CD14-positive monocyte (primary cell): ENCODE data around the gene NR1D1. TPM values are rescaled to one million over a fixed set of nuclear protein-coding genes. Genes with fewer than 3 reads are reported as not detected.

Source experiments
- DNase-seq, 3 donors: peaks; one replicate each; pipeline ENCODE4 v3.0.0-alpha.2; 2011 to 2022
- H2AFZ ChIP-seq: 2 replicates; pipeline ENCODE4 v1.6.0; 2012; ENCODE audit warnings: mild to moderate bottlenecking, low read depth, low read length, inconsistent platforms; ENCODE audit not compliant: insufficient read depth, poor library complexity, severe bottlenecking
- H3K27ac ChIP-seq, 2 donors: 1 replicate in 1 of 2; 2 replicates in 1 of 2; pipeline ENCODE4 v1.5.1; 2012 to 2013; ENCODE audit warnings: low read length in 2 of 2, control low read depth in 1 of 2, inconsistent platforms in 1 of 2, low read depth in 1 of 2, mild to moderate bottlenecking in 1 of 2
- H3K27me3 ChIP-seq, 2 donors: one replicate each; pipeline versions ENCODE4 v1.6.0 to v1.6.1; 2011 to 2013; ENCODE audit warnings: low read length in 2 of 2; ENCODE audit not compliant: control insufficient read depth in 2 of 2, insufficient read depth in 2 of 2
- H3K36me3 ChIP-seq, 2 donors: replicated peaks in 1 of 2; 1 replicate in 1 of 2; 2 replicates in 1 of 2; pipeline versions ENCODE4 v1.5.1 to v1.6.1; 2012 to 2013; ENCODE audit warnings: low read length in 2 of 2, control low read depth in 1 of 2, inconsistent platforms in 1 of 2, mild to moderate bottlenecking in 1 of 2; ENCODE audit not compliant: insufficient read depth in 2 of 2, control insufficient read depth in 1 of 2
- H3K4me1 ChIP-seq, 2 donors: 1 replicate in 1 of 2; 2 replicates in 1 of 2; pipeline versions ENCODE4 v1.5.1 to v1.6.1; 2012 to 2013; ENCODE audit warnings: low read length in 2 of 2, control low read depth in 1 of 2, inconsistent platforms in 1 of 2, mild to moderate bottlenecking in 1 of 2, moderate library complexity in 1 of 2; ENCODE audit not compliant: insufficient read depth in 2 of 2, control insufficient read depth in 1 of 2
- H3K4me2 ChIP-seq: replicated peaks from 2 replicates; pipeline ENCODE3; 2012; ENCODE audit warnings: low read length, moderate library complexity, mild to moderate bottlenecking; ENCODE audit not compliant: poor library complexity, severe bottlenecking; ENCODE audit errors: extremely low read depth
- H3K4me3 ChIP-seq, 3 experiments: fragments of 200-600 bp in 1 of 3; sonication (generic) in 1 of 3; replicated peaks in 1 of 3; 1 replicate in 2 of 3; 2 replicates in 1 of 3; pipeline ENCODE4 v1.5.1; 2011 to 2013; ENCODE audit warnings: low read length in 3 of 3, mild to moderate bottlenecking in 3 of 3, control low read depth in 2 of 3, low read depth in 2 of 3, inconsistent platforms in 1 of 3, moderate library complexity in 1 of 3
- H3K79me2 ChIP-seq: 2 replicates; pipeline ENCODE4 v1.6.0; 2012; ENCODE audit warnings: mild to moderate bottlenecking, control low read depth, inconsistent platforms, low read length, moderate library complexity; ENCODE audit not compliant: insufficient read depth
- H3K9ac ChIP-seq: 2 replicates; pipeline ENCODE4 v1.6.0; 2017; ENCODE audit warnings: low read length, mild to moderate bottlenecking; ENCODE audit not compliant: insufficient read depth, poor library complexity, severe bottlenecking
- H3K9me3 ChIP-seq, 2 donors: replicated peaks in 1 of 2; 1 replicate in 1 of 2; 2 replicates in 1 of 2; pipeline versions ENCODE4 v1.5.1 to v1.6.1; 2012 to 2013; ENCODE audit warnings: low read length in 2 of 2, control low read depth in 1 of 2; ENCODE audit not compliant: control insufficient read depth in 1 of 2, insufficient read depth in 1 of 2
- H4K20me1 ChIP-seq: 2 replicates; pipeline ENCODE4 v1.6.0; 2012; ENCODE audit warnings: mild to moderate bottlenecking, low read length, control low read depth, moderate library complexity; ENCODE audit not compliant: insufficient read depth
- H3K27ac Mint-ChIP-seq, 7 donors: one replicate each; pipeline ENCODE4 v1.8.0; 2020; ENCODE audit warnings: mild to moderate bottlenecking in 7 of 7, mixed read lengths in 7 of 7, moderate library complexity in 6 of 7, inconsistent platforms in 2 of 7
- H3K27me3 Mint-ChIP-seq, 3 donors: one replicate each; pipeline ENCODE4 v1.8.0; 2021 to 2022; ENCODE audit warnings: low read depth in 3 of 3, mild to moderate bottlenecking in 3 of 3, mixed read lengths in 3 of 3, moderate library complexity in 3 of 3, inconsistent platforms in 1 of 3
- H3K36me3 Mint-ChIP-seq, 2 donors: one replicate each; pipeline ENCODE4 v1.8.0; 2020; ENCODE audit warnings: mixed read lengths in 2 of 2, inconsistent platforms in 1 of 2, mild to moderate bottlenecking in 1 of 2
- H3K4me1 Mint-ChIP-seq: one replicate; pipeline ENCODE4 v1.8.0; 2020; ENCODE audit warnings: mild to moderate bottlenecking, mixed read lengths
- H3K4me3 Mint-ChIP-seq, 2 donors: one replicate each; pipeline ENCODE4 v1.8.0; 2020; ENCODE audit warnings: mild to moderate bottlenecking in 2 of 2, mixed read lengths in 2 of 2, moderate library complexity in 1 of 2
- H3K9me3 Mint-ChIP-seq, 7 donors: one replicate each; pipeline ENCODE4 v1.8.0; 2020 to 2022; ENCODE audit warnings: mixed read lengths in 7 of 7, mild to moderate bottlenecking in 6 of 7, moderate library complexity in 6 of 7, inconsistent platforms in 2 of 7
- CTCF ChIP-seq: fragments of 200-600 bp; IDR thresholded peaks from one replicate; pipeline ENCODE4 v1.8.0; 2022; ENCODE audit warnings: antibody characterized with exemption, mild to moderate bottlenecking
- WGBS: methylation state at CpG from one replicate; pipeline ENCODE4 v1.1.5; 2013; ENCODE audit warnings: missing lambda C conversion rate; ENCODE audit not compliant: insufficient coverage; 5-methylcytosine and 5-hydroxymethylcytosine counted together
- intact Hi-C, 2 donors: fragments of 100-400 bp; cut with micrococcal nuclease; formaldehyde crosslinking; loops; one replicate each; pipeline versions ENCODE4 v1.15.0 to v1.15.1; 2023
- polyA plus RNA-seq, 3 donors: library from polyadenylated mRNA; depleted of rRNA in 1 of 3; unstranded in 2 of 3; stranded (reverse) in 1 of 3; fragments of 300-500 nt in 2 of 3; fragments of >200 nt in 1 of 3; fragmentation: Illumina TruSeq in 2 of 3; gene quantifications; 1 replicate in 2 of 3; 2 replicates in 1 of 3; pipeline ENCODE4 v1.2.3, GENCODE V29; 2012 to 2021

NR1D1 gene
- polyA plus RNA-seq, 3 donors: 0.28 to 4.9 (median 0.31) TPM

- Mint-ChIP-seq H3K27me3 (peaks cover 0 to 2% (median 0%) of the 10 kb centered on the region in 3 donors), H3K27ac (no peak overlapping the region), H3K4me1 (peaks cover 70% of the 10 kb centered on the region), H3K4me3 (no peak overlapping the region), H3K9me3 (no peaks in the 10 kb centered on the region), H3K36me3 (peaks cover 15 to 21% of the 10 kb centered on the region in 2 donors)
- no peaks in the 10 kb centered on the region for H3K27me3 ChIP-seq
- peaks cover 76% of the 10 kb centered on the region for H3K79me2 ChIP-seq
- H3K4me3 ChIP-seq: peak overlapping the region in 1 of 3 experiments; percentile 5
- peaks cover 2 to 21% of the 10 kb centered on the region in 2 donors for H3K36me3 ChIP-seq
- peak overlapping the region; percentile 6 for H3K9ac ChIP-seq
- WGBS: 28% methylated on average over 17 of the region's 19 CpGs
- no peak overlapping the region for H3K27ac ChIP-seq
- H3K4me1 ChIP-seq: peaks cover 64 to 67% of the 10 kb centered on the region in 2 donors
- H3K4me2 ChIP-seq: peak overlapping the region; percentile 25
- intact Hi-C loops: no loop called here
- H3K9me3 ChIP-seq: no peaks in the 10 kb centered on the region
- H4K20me1 ChIP-seq: peaks cover 96% of the 10 kb centered on the region
- H2AFZ ChIP-seq: no peak overlapping the region
- no peak for TF ChIP-seq CTCF
- peak in 2 of 3 donors; percentile 39 to 49 for DNase-seq
These were observed 28.2 kb downstream of the NR1D1 start for GRCh38 chr17:40072040-40072734.

GRCh38 chr17:40071313-40072039 lies 28.9 kb downstream of the NR1D1 start:
- 52% methylated on average over 14 of the region's 16 CpGs for WGBS
- Histone ChIP-seq H2AFZ (no peak overlapping the region), H3K36me3 (peaks cover 0 to 14% of the 10 kb centered on the region in 2 donors), H3K4me1 (peaks cover 64 to 67% of the 10 kb centered on the region in 2 donors), H3K4me2 (peak overlapping the region; percentile 25), H3K79me2 (peaks cover 77% of the 10 kb centered on the region), H3K27ac (no peak overlapping the region), H3K9me3 (no peaks in the 10 kb centered on the region), H3K27me3 (no peaks in the 10 kb centered on the region), H3K4me3 (peak overlapping the region in 1 of 3 experiments; percentile 5), H4K20me1 (peaks cover 96% of the 10 kb centered on the region), H3K9ac (peak overlapping the region; percentile 6)
- DNase-seq: no peak
- TF ChIP-seq CTCF: no peak
- no peak overlapping the region for H3K4me3 Mint-ChIP-seq
- H3K4me1 Mint-ChIP-seq: peaks cover 72% of the 10 kb centered on the region
- H3K36me3 Mint-ChIP-seq: peaks cover 8 to 14% of the 10 kb centered on the region in 2 donors
- peaks cover 0 to 2% (median 0%) of the 10 kb centered on the region in 3 donors for H3K27me3 Mint-ChIP-seq
- peak overlapping the region in 1 of 7 donors; percentile 48 for H3K27ac Mint-ChIP-seq
- H3K9me3 Mint-ChIP-seq: no peaks in the 10 kb centered on the region
- intact Hi-C loops: no loop called here
